Esophagus muscularis mucosa (tissue), 4 donors: ENCODE data around the gene NT5C3A. TPM values are rescaled to one million over a fixed set of nuclear protein-coding genes. Genes with fewer than 3 reads are reported as not detected.

Experiments
- DNase-seq: peaks from one replicate; pipeline ENCODE4 v3.0.0-alpha.2; 2017; ENCODE audit errors: extremely low spot score
- H3K27ac ChIP-seq, 4 donors: fragments of 200-600 bp; sonication (generic); replicated peaks in 1 of 4; 1 replicate in 3 of 4; 2 replicates in 1 of 4; pipeline ENCODE4 v1.5.1; 2016 to 2019; ENCODE audit warnings: mild to moderate bottlenecking in 1 of 4
- H3K27me3 ChIP-seq, 4 donors: fragments of 200-600 bp; sonication (generic); one replicate each; pipeline versions ENCODE4 v1.5.1 to v1.6.0; 2016 to 2019
- H3K36me3 ChIP-seq, 4 donors: fragments of 200-600 bp; sonication (generic); one replicate each; pipeline ENCODE4 v1.5.1; 2016 to 2019
- H3K4me1 ChIP-seq, 4 donors: fragments of 200-600 bp; sonication (generic); one replicate each; pipeline ENCODE4 v1.5.1; 2016 to 2019
- H3K4me3 ChIP-seq, 4 donors: fragments of 200-600 bp; sonication (generic); 1 replicate in 2 of 4; 2 replicates in 2 of 4; pipeline ENCODE4 v1.5.1; 2016 to 2019; ENCODE audit warnings: mild to moderate bottlenecking in 4 of 4, moderate library complexity in 1 of 4
- H3K9me3 ChIP-seq, 4 donors: fragments of 200-600 bp; sonication (generic); 1 replicate in 3 of 4; 2 replicates in 1 of 4; pipeline ENCODE4 v1.5.1; 2016 to 2019
- CTCF ChIP-seq, 3 experiments: fragments of 200-600 bp in 2 of 3; fragments of 450-650 bp in 1 of 3; sonication (generic) in 2 of 3; IDR thresholded peaks; one replicate each; pipeline ENCODE4 v1.5.1; 2017 to 2019; ENCODE audit warnings: antibody characterized with exemption in 3 of 3, mild to moderate bottlenecking in 2 of 3, moderate library complexity in 1 of 3
- EP300 ChIP-seq: sonication (generic); formaldehyde crosslinking; IDR thresholded peaks from one replicate; pipeline ENCODE4 v1.6.1; 2017; ENCODE audit warnings: antibody characterized with exemption
- POLR2A ChIP-seq: fragments of 450-650 bp; IDR thresholded peaks from one replicate; pipeline ENCODE4 v1.6.1; 2017; ENCODE audit warnings: antibody characterized with exemption, moderate library complexity, mild to moderate bottlenecking, low read depth
- POLR2AphosphoS5 ChIP-seq, 2 donors: sonication (generic); formaldehyde crosslinking; IDR thresholded peaks; one replicate each; pipeline ENCODE4 v1.6.1; 2017; ENCODE audit warnings: antibody characterized with exemption in 2 of 2
- WGBS: methylation state at CpG from one replicate; pipeline ENCODE4 v1.1.5; 2018; 5-methylcytosine and 5-hydroxymethylcytosine counted together
- intact Hi-C: fragments of 100-400 bp; cut with DNase I; formaldehyde crosslinking; loops from one replicate; pipeline ENCODE4 v1.15.1; 2023
- total RNA-seq, 4 donors: library from RNA; depleted of rRNA; stranded (reverse); fragments of >200 nt; gene quantifications; one replicate each; pipeline versions ENCODE4 v1.1.0 to v1.2.1, GENCODE V29; 2016

The NT5C3A gene
- total RNA-seq, 4 donors from 2014 or later, result 13.9 to 22.0 (median 19.7) TPM

- Histone ChIP-seq H3K36me3 (peaks cover 0 to 1% (median under 1%) of the 10 kb centered on the region in 4 donors), H3K4me3 (peak overlapping the region; percentile 97 to 99 (median 98)), H3K9me3 (no peaks in the 10 kb centered on the region), H3K27me3 (no peaks in the 10 kb centered on the region), H3K27ac (peak overlapping the region; percentile 80 to 89 (median 85)), H3K4me1 (peaks cover 36 to 44% (median 42%) of the 10 kb centered on the region in 4 donors)
- no peak for TF ChIP-seq CTCF (IDR thresholded peaks at IDR 0.05)
- TF ChIP-seq POLR2AphosphoS5 (IDR thresholded peaks at IDR 0.05), result no peak
- no peak for TF ChIP-seq EP300
- TF ChIP-seq POLR2A, result no peak
- intact Hi-C loops, result loop anchor here (2.0 to 10.0 kb wide), 3 partner anchors 44 to 304 kb away; no protein-coding TSS in a partner anchor
- under 1% methylated on average over 10 of the region's 10 CpGs for WGBS
- no peak for DNase-seq
These were observed 46.0 kb upstream of the NT5C3A start for GRCh38 chr7:33108554-33109004.

GRCh38 chr7:33107136-33108066 lies 44.8 kb upstream of the NT5C3A start:
- Histone ChIP-seq H3K27me3 (no peaks in the 10 kb centered on the region), H3K4me1 (peaks cover 36 to 44% (median 42%) of the 10 kb centered on the region in 4 donors), H3K9me3 (no peaks in the 10 kb centered on the region), H3K36me3 (peaks cover 11 to 13% (median 12%) of the 10 kb centered on the region in 4 donors), H3K4me3 (peak overlapping the region; percentile 97 to 99 (median 98)), H3K27ac (peak overlapping the region in 1 of 4 donors; percentile 84)
- TF ChIP-seq POLR2A, result no peak
- TF ChIP-seq CTCF (IDR thresholded peaks at IDR 0.05), result peak; percentile 23 to 29 (median 24)
- no peak for DNase-seq
- WGBS, result 48% methylated on average over 7 of the region's 7 CpGs
- intact Hi-C loops, result loop anchor here (2.0 to 10.0 kb wide), 3 partner anchors 43 to 303 kb away; no protein-coding TSS in a partner anchor

DNA sequence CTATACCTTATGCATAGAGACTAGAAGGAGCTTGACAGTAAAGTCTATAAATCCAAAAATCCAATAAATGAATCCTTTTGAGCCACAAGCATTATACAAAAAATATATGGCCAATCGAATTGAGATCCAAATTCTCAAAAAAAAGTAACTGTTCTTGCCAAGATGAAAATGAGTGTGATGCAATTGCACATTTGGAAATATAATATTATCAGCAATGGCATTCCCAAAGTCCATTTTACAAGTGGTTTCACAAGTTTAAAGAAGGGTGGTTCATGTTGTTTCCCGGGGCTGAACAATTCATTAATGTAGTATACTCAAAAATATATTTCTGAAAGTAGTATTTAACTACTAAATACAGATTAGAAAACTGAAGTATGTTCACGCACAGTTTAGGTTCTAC lies 39.3 kb upstream of the NT5C3A start:
- Histone ChIP-seq H3K9me3 (no peaks in the 10 kb centered on the region), H3K4me1 (peaks cover 16 to 31% (median 19%) of the 10 kb centered on the region in 4 donors), H3K4me3 (no peak overlapping the region), H3K27ac (no peak overlapping the region), H3K36me3 (peaks cover 42 to 68% (median 51%) of the 10 kb centered on the region in 4 donors), H3K27me3 (no peaks in the 10 kb centered on the region)
- TF ChIP-seq CTCF (IDR thresholded peaks at IDR 0.05) (no peak), EP300 (no peak), POLR2AphosphoS5 (IDR thresholded peaks at IDR 0.05) (no peak), POLR2A (no peak)
- intact Hi-C loops, result loop anchor here (10.0 kb wide), 1 partner anchor 297 kb away; no protein-coding TSS in a partner anchor
- 85% methylated on average over 3 of the region's 3 CpGs for WGBS
- DNase-seq, result no peak

- no peaks in the 10 kb centered on the region for H3K27me3 ChIP-seq
- intact Hi-C loops, result loop anchor here (10.0 kb wide), 1 partner anchor 296 kb away; no protein-coding TSS in a partner anchor
- H3K4me3 ChIP-seq, result no peak overlapping the region
- peaks cover 54 to 79% (median 62%) of the 10 kb centered on the region in 4 donors for H3K36me3 ChIP-seq
- 90% methylated on average over 3 of the region's 3 CpGs for WGBS
- H3K27ac ChIP-seq, result no peak overlapping the region
- peaks cover 5 to 20% (median 8%) of the 10 kb centered on the region in 4 donors for H3K4me1 ChIP-seq
- no peaks in the 10 kb centered on the region for H3K9me3 ChIP-seq
- no peak for TF ChIP-seq POLR2A
- TF ChIP-seq POLR2AphosphoS5 (IDR thresholded peaks at IDR 0.05), result no peak
- TF ChIP-seq EP300, result no peak
- no peak for TF ChIP-seq CTCF (IDR thresholded peaks at IDR 0.05)
- no peak for DNase-seq
These were observed 38.2 kb upstream of the NT5C3A start for GRCh38 chr7:33100770-33101169.
